Measurements from ENCODE around the gene CMBL.
"Not testable (repeated sequence)": the region's sequence is repeated elsewhere in the genome, so short reads cannot be mapped to it uniquely, and the experiment has no call there.

The CMBL gene

DNA sequence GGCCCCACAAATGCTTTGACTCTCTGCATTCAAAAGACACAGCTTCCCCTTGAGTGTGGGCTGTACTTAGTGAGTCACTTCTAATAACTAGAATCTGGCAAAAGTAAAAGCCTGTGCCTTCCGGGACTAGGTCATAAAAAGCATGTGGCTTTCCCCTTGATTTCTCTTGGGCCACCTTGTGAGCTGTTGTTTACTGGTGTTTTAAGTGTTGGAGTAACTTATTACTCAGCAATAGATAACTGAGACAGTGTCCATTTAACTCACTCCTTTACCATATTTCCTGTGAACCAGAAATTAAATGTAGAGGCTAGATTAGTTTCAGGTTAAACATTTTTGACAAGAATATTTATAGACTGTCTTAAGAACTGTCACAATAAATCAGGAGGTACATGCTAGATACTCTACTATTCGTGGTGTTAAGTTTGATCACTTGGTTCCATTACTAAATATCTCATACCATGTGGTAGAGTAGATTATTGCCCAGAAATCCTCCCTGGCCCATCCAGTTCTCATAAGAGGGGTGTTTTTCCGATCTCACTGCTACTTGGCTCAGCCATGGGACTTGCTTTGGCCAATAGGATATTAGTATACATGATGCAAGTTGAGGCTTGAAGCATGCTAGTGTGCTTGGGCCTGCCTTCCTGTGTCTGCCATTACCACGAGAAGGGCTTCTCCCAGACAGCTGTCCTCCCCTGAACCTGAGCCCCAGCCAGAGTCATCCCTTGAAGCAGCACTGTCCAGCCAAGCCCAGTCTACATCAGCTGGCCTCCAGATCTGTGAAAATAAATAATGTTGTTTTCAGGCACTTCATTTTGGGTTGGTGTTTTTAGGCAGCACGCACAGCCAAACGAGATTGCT, 10.4 kb upstream of the CMBL start:
- POLR2A ChIA-PET (ENCODE audit: low non-redundant PET): no interaction called here
- peak overlapping the region; percentile 25; the same call in 1 of the 2 replicates for H3K27ac ChIP-seq
- no peak for DNase-seq (ENCODE audit: low spot score)
- CTCF ChIA-PET: no interaction called here
- TF ChIP-seq, protein P1, sequence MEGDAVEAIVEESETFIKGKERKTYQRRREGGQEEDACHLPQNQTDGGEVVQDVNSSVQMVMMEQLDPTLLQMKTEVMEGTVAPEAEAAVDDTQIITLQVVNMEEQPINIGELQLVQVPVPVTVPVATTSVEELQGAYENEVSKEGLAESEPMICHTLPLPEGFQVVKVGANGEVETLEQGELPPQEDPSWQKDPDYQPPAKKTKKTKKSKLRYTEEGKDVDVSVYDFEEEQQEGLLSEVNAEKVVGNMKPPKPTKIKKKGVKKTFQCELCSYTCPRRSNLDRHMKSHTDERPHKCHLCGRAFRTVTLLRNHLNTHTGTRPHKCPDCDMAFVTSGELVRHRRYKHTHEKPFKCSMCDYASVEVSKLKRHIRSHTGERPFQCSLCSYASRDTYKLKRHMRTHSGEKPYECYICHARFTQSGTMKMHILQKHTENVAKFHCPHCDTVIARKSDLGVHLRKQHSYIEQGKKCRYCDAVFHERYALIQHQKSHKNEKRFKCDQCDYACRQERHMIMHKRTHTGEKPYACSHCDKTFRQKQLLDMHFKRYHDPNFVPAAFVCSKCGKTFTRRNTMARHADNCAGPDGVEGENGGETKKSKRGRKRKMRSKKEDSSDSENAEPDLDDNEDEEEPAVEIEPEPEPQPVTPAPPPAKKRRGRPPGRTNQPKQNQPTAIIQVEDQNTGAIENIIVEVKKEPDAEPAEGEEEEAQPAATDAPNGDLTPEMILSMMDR (conservative IDR thresholded peaks at IDR 0.05; ENCODE audit: low read depth): no peak

DNA sequence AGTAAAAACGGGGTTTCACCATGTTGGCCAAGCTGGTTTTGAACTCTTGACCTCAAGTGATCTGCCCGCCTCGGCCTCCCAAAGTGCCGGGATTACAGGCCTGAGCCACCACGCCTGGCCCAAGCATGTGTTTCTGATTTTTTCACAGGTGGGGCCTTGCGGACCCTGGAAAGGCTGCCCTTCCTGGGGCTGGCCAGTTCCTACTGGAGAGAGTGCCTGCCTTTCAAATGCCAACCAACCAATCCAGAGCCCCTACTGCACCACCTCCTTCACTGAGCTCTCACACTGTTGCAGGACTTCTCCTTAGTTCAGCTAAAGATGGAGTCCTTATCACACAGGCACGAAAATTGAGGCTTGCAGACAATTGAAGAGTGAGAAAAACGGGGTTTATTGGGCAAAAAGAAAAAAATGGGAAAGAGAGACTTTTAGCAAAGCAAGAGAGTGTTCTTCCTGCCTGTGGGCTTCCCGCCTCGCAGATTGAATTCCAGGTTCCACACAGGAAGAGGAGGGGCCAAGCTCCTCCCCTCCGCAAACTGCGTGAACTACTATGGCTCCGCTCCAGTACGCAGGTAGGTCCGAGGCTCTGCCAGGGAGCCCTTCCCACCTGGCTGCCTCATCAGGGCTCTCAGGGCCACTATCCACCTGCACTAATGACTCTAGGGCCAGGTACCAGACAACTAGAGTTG, 8.3 kb upstream of the CMBL start:
- TF ChIP-seq, protein P1 (conservative IDR thresholded peaks at IDR 0.05; ENCODE audit: low read depth): no peak
- no peak overlapping the region for H3K27ac ChIP-seq
- POLR2A ChIA-PET (ENCODE audit: low non-redundant PET): no interaction called here
- CTCF ChIA-PET: no interaction called here
- no peak for DNase-seq (ENCODE audit: low spot score)

DNA sequence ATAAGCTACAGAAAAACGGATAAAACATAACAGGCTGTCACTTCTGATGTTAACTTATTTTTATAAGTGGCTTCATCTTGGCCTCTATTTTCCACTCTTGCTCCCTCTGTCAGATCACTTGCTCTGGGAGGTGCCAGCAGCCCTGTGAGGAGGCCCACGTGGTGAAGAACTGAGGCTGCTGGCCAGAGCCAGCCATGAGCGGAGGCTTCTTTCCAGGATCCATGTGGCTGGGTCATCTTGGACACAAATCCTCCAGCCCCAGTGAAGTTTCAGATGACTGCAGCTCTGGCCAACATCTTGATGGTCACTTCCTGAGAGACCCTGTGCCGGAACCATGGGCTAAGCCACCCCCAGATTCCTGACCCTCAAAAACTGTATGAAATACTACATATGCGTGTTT, 7.5 kb upstream of the CMBL start:
- H3K27ac ChIP-seq: no peak overlapping the region
- no peak for DNase-seq (ENCODE audit: low spot score)
- ChIA-PET CTCF (interaction anchor here (0.6 kb wide), 1 partner anchor 1259 kb away, joined by 5 read pairs; no protein-coding TSS in a partner anchor), POLR2A (ENCODE audit: low non-redundant PET) (interaction anchor here (0.8 kb wide), 1 partner anchor 1489 kb away, joined by 3 read pairs; no protein-coding TSS in a partner anchor)
- TF ChIP-seq, protein P1 (conservative IDR thresholded peaks at IDR 0.05; ENCODE audit: low read depth): no peak

DNA sequence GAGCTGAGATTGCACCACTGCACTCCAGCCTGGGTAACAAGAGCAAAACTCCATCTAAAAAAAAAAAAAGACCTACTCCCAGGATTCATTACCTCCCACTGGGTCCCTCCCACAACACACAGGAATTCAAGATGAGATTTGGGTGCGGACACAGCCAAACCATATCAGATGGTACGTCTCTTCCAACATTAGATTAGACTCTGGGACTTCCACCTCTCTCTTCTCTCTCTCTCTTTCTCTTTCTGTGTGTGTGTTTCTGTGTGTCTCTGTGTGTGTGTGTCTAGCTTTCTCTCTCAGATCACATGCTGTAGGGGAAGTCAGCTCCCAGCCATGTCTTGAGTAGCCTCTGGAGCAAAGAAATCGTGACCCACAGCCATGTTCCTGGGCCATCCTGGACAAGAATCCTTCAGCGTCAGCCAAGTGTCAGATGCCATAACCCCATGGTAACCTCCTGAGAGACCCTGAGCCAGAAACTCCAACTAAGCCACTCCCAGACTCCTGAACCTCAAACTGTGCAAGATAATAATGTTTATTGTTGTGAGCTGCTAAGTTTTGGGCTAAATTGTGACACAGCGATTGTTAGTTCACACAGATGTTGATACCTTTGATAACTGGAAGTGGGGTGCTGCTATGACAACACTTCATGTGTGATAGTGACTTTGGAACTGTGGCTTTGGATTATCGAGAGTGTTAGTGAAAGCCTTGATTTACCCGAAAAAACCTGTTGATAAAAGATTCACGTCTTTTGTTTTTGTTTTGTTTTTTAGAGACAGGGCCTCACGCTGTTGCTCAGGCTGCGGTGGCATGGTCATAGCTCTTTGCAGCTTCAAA, 4.1 kb upstream of the CMBL start:
- TF ChIP-seq, protein P1 (conservative IDR thresholded peaks at IDR 0.05; ENCODE audit: low read depth): no peak
- ChIA-PET POLR2A (ENCODE audit: low non-redundant PET) (no interaction called here), CTCF (no interaction called here)
- no peak for DNase-seq (ENCODE audit: low spot score)
- peak overlapping the region; percentile 94 for H3K27ac ChIP-seq

DNA sequence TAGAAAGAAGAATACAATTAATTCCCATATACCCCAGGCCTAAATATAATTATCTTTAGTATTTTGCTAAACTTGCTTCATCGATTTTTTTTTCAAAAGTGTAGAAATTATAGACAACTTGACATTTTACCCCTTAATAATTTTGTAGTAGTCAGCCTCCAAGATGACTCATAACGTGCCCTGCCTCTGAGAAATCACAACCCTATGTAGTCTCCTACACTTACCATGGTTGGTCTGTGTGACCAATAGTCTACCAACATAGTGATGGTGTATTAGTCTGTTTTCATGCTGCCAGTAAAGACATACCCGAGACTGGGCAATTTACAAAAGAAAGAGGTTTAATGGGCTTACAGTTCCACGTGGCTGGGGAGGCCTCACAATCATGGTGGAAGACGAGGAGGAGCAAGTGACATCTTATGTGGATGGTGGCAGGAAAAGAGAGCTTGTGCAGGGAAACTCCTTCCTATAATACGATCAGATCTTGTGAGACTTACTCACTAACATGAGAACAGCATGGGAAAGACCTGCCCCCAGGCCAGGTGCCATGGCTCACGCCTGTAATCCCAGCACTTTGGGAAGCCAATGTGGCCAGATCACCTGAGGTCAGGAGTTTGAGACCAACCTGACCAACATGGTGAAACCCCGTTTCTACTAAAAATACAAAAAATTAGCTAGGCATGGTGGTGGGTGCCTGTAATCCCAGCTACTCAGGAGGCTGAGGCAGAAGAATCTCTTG, 3.3 kb upstream of the CMBL start:
- POLR2A ChIA-PET (ENCODE audit: low non-redundant PET); DNase-seq (ENCODE audit: low spot score): not testable (repeated sequence)
- H3K27ac ChIP-seq: peak overlapping the region; percentile 94
- CTCF ChIA-PET: interaction anchor here (1.0 kb wide), 1 partner anchor 18 kb away, joined by 4 read pairs; no protein-coding TSS in a partner anchor

DNA sequence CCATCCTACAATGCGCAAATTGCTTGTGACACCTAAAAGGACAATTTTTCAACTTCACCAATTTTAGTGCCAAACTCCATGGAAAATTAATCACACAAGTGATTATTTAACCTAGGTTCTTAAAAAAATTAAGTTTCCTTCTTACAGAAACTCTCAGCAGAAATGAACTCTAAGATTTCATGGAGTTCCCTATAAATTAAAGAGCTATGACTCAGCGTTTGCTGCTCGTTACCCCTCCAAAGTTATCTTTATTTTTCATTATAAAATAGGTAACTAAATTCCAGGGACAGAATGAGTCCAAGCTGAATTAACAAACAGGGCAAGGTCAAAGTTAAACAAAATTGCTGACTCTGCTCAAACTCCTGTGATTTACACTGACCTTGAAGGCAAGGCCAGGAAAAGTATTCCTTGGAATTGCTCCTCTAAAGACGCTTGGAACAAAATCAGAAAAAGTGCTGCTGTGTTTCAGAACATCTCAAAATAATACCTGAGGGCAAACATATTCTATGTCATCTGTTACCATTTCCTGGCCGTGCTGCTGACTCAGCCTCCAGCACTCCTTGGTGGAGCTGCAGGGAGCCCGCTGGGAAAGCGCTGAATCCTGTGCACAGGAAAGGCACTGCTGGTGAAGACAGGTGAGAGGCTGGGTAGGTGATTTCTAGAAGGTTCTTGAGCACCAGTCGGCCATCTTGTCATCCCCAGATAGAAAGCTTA, 2.5 kb upstream of the CMBL start:
- ChIA-PET CTCF (interaction anchor here (0.6 to 1.0 kb wide), 2 partner anchors 17 to 44 kb away, joined by 3 to 4 read pairs; no protein-coding TSS in a partner anchor), POLR2A (ENCODE audit: low non-redundant PET) (no interaction called here)
- H3K27ac ChIP-seq: peak overlapping the region; percentile 94
- DNase-seq (ENCODE audit: low spot score): peak; percentile 95
- TF ChIP-seq, protein P1 (conservative IDR thresholded peaks at IDR 0.05; ENCODE audit: low read depth): no peak

All from RWPE1 (cell line).